ENCODE results near the gene PDPN.
"Not testable (repeated sequence)": the region's sequence is repeated elsewhere in the genome, so short reads cannot be mapped to it uniquely, and the experiment has no call there.

The PDPN gene

GRCh38 chr1:13583595-13583965, at the start of gene PDPN:
Gene PDPN, plus strand, starts transcription at chr1:13583832. Its CDS starts 202 bp downstream, at chr1:13584034.
- DNase-seq (ENCODE audit: low spot score): no peak

- DNase-seq (ENCODE audit: low spot score): no peak
Observed at GRCh38 chr1:13535227-13535626, 48.4 kb upstream of the PDPN start.

GRCh38 chr1:13536571-13536970, 47.1 kb upstream of the PDPN start:
- DNase-seq (ENCODE audit: low spot score): no peak

GRCh38 chr1:13538832-13539231, 44.8 kb upstream of the PDPN start:
- no peak for DNase-seq (ENCODE audit: low spot score)

GRCh38 chr1:13539683-13540082, 43.9 kb upstream of the PDPN start:
- no peak for DNase-seq (ENCODE audit: low spot score)

GRCh38 chr1:13540866-13541265, 42.8 kb upstream of the PDPN start:
- DNase-seq (ENCODE audit: low spot score): no peak

- DNase-seq (ENCODE audit: low spot score): no peak
Observed at GRCh38 chr1:13541435-13542215, 42.0 kb upstream of the PDPN start.

- no peak for DNase-seq (ENCODE audit: low spot score)
Observed at GRCh38 chr1:13543451-13544220, 40.0 kb upstream of the PDPN start.

- no peak for DNase-seq (ENCODE audit: low spot score)
Observed at GRCh38 chr1:13544221-13544556, 39.4 kb upstream of the PDPN start.

GRCh38 chr1:13546791-13547190, 36.8 kb upstream of the PDPN start:
- no peak for DNase-seq (ENCODE audit: low spot score)

GRCh38 chr1:13548281-13548680, 35.4 kb upstream of the PDPN start:
- no peak for DNase-seq (ENCODE audit: low spot score)

- no peak for DNase-seq (ENCODE audit: low spot score)
Observed at GRCh38 chr1:13549021-13549420, 34.6 kb upstream of the PDPN start.

- no peak for DNase-seq (ENCODE audit: low spot score)
Observed at GRCh38 chr1:13549521-13549920, 34.1 kb upstream of the PDPN start.

- no peak for DNase-seq (ENCODE audit: low spot score)
Observed at GRCh38 chr1:13550663-13551062, 33.0 kb upstream of the PDPN start.

GRCh38 chr1:13554798-13555197, 28.8 kb upstream of the PDPN start:
- DNase-seq (ENCODE audit: low spot score): no peak

- no peak for DNase-seq (ENCODE audit: low spot score)
Observed at GRCh38 chr1:13556224-13556764, 27.3 kb upstream of the PDPN start.

GRCh38 chr1:13560541-13560940, 23.1 kb upstream of the PDPN start:
- DNase-seq (ENCODE audit: low spot score): no peak

- DNase-seq (ENCODE audit: low spot score): not testable (repeated sequence)
Observed at GRCh38 chr1:13562981-13563380, 20.7 kb upstream of the PDPN start.

GRCh38 chr1:13564073-13564472, 19.6 kb upstream of the PDPN start:
- no peak for DNase-seq (ENCODE audit: low spot score)

- peak; percentile 27 for DNase-seq (ENCODE audit: low spot score)
Observed at GRCh38 chr1:13570435-13570834, 13.2 kb upstream of the PDPN start.

- peak; percentile 51 for DNase-seq (ENCODE audit: low spot score)
Observed at GRCh38 chr1:13570924-13571323, 12.7 kb upstream of the PDPN start.

- no peak for DNase-seq (ENCODE audit: low spot score)
Observed at GRCh38 chr1:13573586-13573985, 10.0 kb upstream of the PDPN start.

- no peak for DNase-seq (ENCODE audit: low spot score)
Observed at GRCh38 chr1:13576926-13577325, 6.7 kb upstream of the PDPN start.
